Mucosa of rectum (tissue), 2 donors: ENCODE measurements around the gene SNAP47.
"Not testable (repeated sequence)": the region's sequence is repeated elsewhere in the genome, so short reads cannot be mapped to it uniquely, and the experiment has no call there.

Experiments
- H3K27ac ChIP-seq, 2 donors: one replicate each; pipeline ENCODE4 v1.7.0; 2013; ENCODE audit warnings: inconsistent platforms in 2 of 2, low read depth in 2 of 2, low read length in 2 of 2
- H3K27me3 ChIP-seq, 2 donors: one replicate each; pipeline ENCODE4 v1.7.0; 2013; ENCODE audit warnings: low read length in 2 of 2; ENCODE audit not compliant: control insufficient read depth in 2 of 2, insufficient read depth in 2 of 2
- H3K36me3 ChIP-seq, 2 donors: one replicate each; pipeline ENCODE4 v1.7.0; 2013; ENCODE audit warnings: low read length in 2 of 2; ENCODE audit not compliant: control insufficient read depth in 2 of 2, insufficient read depth in 2 of 2
- H3K4me1 ChIP-seq, 2 donors: one replicate each; pipeline ENCODE4 v1.7.0; 2013; ENCODE audit warnings: low read length in 2 of 2, mild to moderate bottlenecking in 1 of 2; ENCODE audit not compliant: control insufficient read depth in 2 of 2, insufficient read depth in 2 of 2
- H3K4me3 ChIP-seq, 2 donors: one replicate each; pipeline ENCODE4 v1.7.0; 2013; ENCODE audit warnings: low read length in 2 of 2
- H3K9ac ChIP-seq, 2 donors: one replicate each; pipeline ENCODE4 v1.7.0; 2013; ENCODE audit warnings: low read length in 2 of 2, low read depth in 1 of 2, mild to moderate bottlenecking in 1 of 2
- H3K9me3 ChIP-seq, 2 donors: one replicate each; pipeline ENCODE4 v1.7.0; 2013; ENCODE audit warnings: low read length in 2 of 2; ENCODE audit not compliant: control insufficient read depth in 2 of 2
- donor health status: healthy.
- donor health status: Normal muscosa, but diverticular disease.

The SNAP47 gene

GRCh38 chr1:227734856-227735538, at the start of gene SNAP47, which contains the start of gene JMJD4:
Gene SNAP47, plus strand, starts transcription at chr1:227735435. Its CDS starts 12,302 bp downstream, at chr1:227747737.
Gene JMJD4, minus strand, starts transcription at chr1:227735302. Its CDS starts 29 bp downstream, at chr1:227735273.
- peak within 1 kb of the TSS; percentile 72 for H3K27ac ChIP-seq
- peaks cover 4 to 11% of the 10 kb centered on the region in 2 donors for H3K36me3 ChIP-seq
- H3K9ac ChIP-seq, result peak within 1 kb of the TSS; percentile 81 to 85
- no peaks in the 10 kb centered on the region for H3K27me3 ChIP-seq
- peak within 1 kb of the TSS; percentile 87 to 90 for H3K4me3 ChIP-seq
- peaks cover 15 to 25% of the 10 kb centered on the region in 2 donors for H3K4me1 ChIP-seq
- no peaks in the 10 kb centered on the region for H3K9me3 ChIP-seq

- Histone ChIP-seq H3K4me3 (no peak overlapping the region), H3K36me3 (no peaks in the 10 kb centered on the region), H3K9me3 (peaks cover 4 to 7% of the 10 kb centered on the region in 2 donors), H3K27ac (no peak overlapping the region), H3K9ac (no peak overlapping the region), H3K4me1 (no peaks in the 10 kb centered on the region), H3K27me3 (no peaks in the 10 kb centered on the region)
These were observed 49.4 kb upstream of the SNAP47 start for GRCh38 chr1:227685807-227686206.

GRCh38 chr1:227697321-227697864, 37.8 kb upstream of the SNAP47 start:
- no peaks in the 10 kb centered on the region for H3K4me1 ChIP-seq
- no peak overlapping the region for H3K4me3 ChIP-seq
- no peak overlapping the region for H3K9ac ChIP-seq
- no peaks in the 10 kb centered on the region for H3K27me3 ChIP-seq
- no peaks in the 10 kb centered on the region for H3K36me3 ChIP-seq
- peaks cover 6 to 9% of the 10 kb centered on the region in 2 donors for H3K9me3 ChIP-seq
- H3K27ac ChIP-seq, result no peak overlapping the region

GRCh38 chr1:227701631-227702030, 33.6 kb upstream of the SNAP47 start:
- H3K9ac ChIP-seq, H3K36me3 ChIP-seq, H3K27ac ChIP-seq, H3K9me3 ChIP-seq, H3K4me3 ChIP-seq, H3K4me1 ChIP-seq, H3K27me3 ChIP-seq: not testable (repeated sequence)

GRCh38 chr1:227707846-227708245, 27.4 kb upstream of the SNAP47 start:
- Histone ChIP-seq H3K4me1 (no peaks in the 10 kb centered on the region), H3K4me3 (no peak overlapping the region), H3K9ac (no peak overlapping the region), H3K36me3 (no peaks in the 10 kb centered on the region), H3K27me3 (no peaks in the 10 kb centered on the region), H3K9me3 (no peaks in the 10 kb centered on the region), H3K27ac (no peak overlapping the region)

GRCh38 chr1:227709451-227709850, 25.8 kb upstream of the SNAP47 start:
- Histone ChIP-seq H3K4me3 (no peak overlapping the region), H3K27ac (no peak overlapping the region), H3K27me3 (no peaks in the 10 kb centered on the region), H3K36me3 (no peaks in the 10 kb centered on the region), H3K9me3 (peaks cover 0 to 2% of the 10 kb centered on the region in 2 donors), H3K4me1 (no peaks in the 10 kb centered on the region), H3K9ac (no peak overlapping the region)

GRCh38 chr1:227710474-227710873, 24.8 kb upstream of the SNAP47 start:
- H3K27me3 ChIP-seq, H3K27ac ChIP-seq, H3K36me3 ChIP-seq, H3K4me3 ChIP-seq, H3K9ac ChIP-seq, H3K9me3 ChIP-seq, H3K4me1 ChIP-seq: not testable (repeated sequence)

- no peaks in the 10 kb centered on the region for H3K27me3 ChIP-seq
- H3K36me3 ChIP-seq, result no peaks in the 10 kb centered on the region
- peaks cover 0 to 4% of the 10 kb centered on the region in 2 donors for H3K9me3 ChIP-seq
- H3K27ac ChIP-seq, result no peak overlapping the region
- no peak overlapping the region for H3K9ac ChIP-seq
- no peaks in the 10 kb centered on the region for H3K4me1 ChIP-seq
- H3K4me3 ChIP-seq, result no peak overlapping the region
These were observed 22.6 kb upstream of the SNAP47 start for GRCh38 chr1:227712648-227713047.

GRCh38 chr1:227718932-227719331, 16.3 kb upstream of the SNAP47 start:
- Histone ChIP-seq H3K9me3 (peaks cover 4 to 11% of the 10 kb centered on the region in 2 donors), H3K36me3 (no peaks in the 10 kb centered on the region), H3K27ac (no peak overlapping the region), H3K27me3 (no peaks in the 10 kb centered on the region), H3K9ac (no peak overlapping the region), H3K4me1 (no peaks in the 10 kb centered on the region), H3K4me3 (no peak overlapping the region)

- Histone ChIP-seq H3K4me3 (no peak overlapping the region), H3K4me1 (peaks cover 0 to under 1% of the 10 kb centered on the region in 2 donors), H3K27me3 (no peaks in the 10 kb centered on the region), H3K9ac (no peak overlapping the region), H3K36me3 (no peaks in the 10 kb centered on the region), H3K27ac (no peak overlapping the region), H3K9me3 (peaks cover 4 to 9% of the 10 kb centered on the region in 2 donors)
These were observed 11.8 kb upstream of the SNAP47 start for GRCh38 chr1:227723474-227723873.
